Spleen (tissue), 11 donors: ENCODE results near the gene CEP44. TPM values are rescaled to one million over a fixed set of nuclear protein-coding genes. Genes with fewer than 3 reads are reported as not detected.

Experiments
- DNase-seq: peaks from one replicate; pipeline ENCODE4 v3.0.0-alpha.2; 2020
- H3K27ac ChIP-seq, 8 donors: fragments of 200-600 bp; sonication (generic) in 7 of 8; 1 replicate in 4 of 8; 2 replicates in 4 of 8; pipeline versions ENCODE4 v1.5.0 to v1.8.0; 2016 to 2021; ENCODE audit warnings: inconsistent platforms in 4 of 8, mild to moderate bottlenecking in 4 of 8, moderate library complexity in 1 of 8
- H3K27me3 ChIP-seq, 7 donors: fragments of 200-600 bp; sonication (generic) in 6 of 7; replicated peaks in 1 of 7; 1 replicate in 4 of 7; 2 replicates in 3 of 7; pipeline versions ENCODE4 v1.5.0 to v1.8.0; 2016 to 2021; ENCODE audit warnings: inconsistent platforms in 3 of 7, mild to moderate bottlenecking in 1 of 7
- H3K36me3 ChIP-seq, 6 donors: fragments of 200-600 bp; sonication (generic) in 5 of 6; 1 replicate in 4 of 6; 2 replicates in 2 of 6; pipeline versions ENCODE4 v1.5.0 to v1.8.0; 2016 to 2021; ENCODE audit warnings: inconsistent platforms in 2 of 6
- H3K4me1 ChIP-seq, 6 donors: fragments of 200-600 bp; sonication (generic) in 5 of 6; 1 replicate in 3 of 6; 2 replicates in 3 of 6; pipeline versions ENCODE4 v1.5.0 to v1.8.0; 2016 to 2021; ENCODE audit warnings: inconsistent platforms in 3 of 6
- H3K4me3 ChIP-seq, 8 donors: fragments of 200-600 bp; sonication (generic) in 7 of 8; 1 replicate in 4 of 8; 2 replicates in 4 of 8; pipeline versions ENCODE4 v1.5.0 to v1.8.0; 2016 to 2021; ENCODE audit warnings: inconsistent platforms in 4 of 8, mild to moderate bottlenecking in 4 of 8, moderate library complexity in 2 of 8
- H3K9me3 ChIP-seq, 8 donors: fragments of 200-600 bp; sonication (generic) in 7 of 8; 1 replicate in 4 of 8; 2 replicates in 4 of 8; pipeline versions ENCODE4 v1.5.0 to v1.8.0; 2016 to 2021; ENCODE audit warnings: inconsistent platforms in 4 of 8
- CTCF ChIP-seq, 11 experiments: fragments of 200-600 bp in 7 of 11; fragments of 450-650 bp in 4 of 11; sonication (generic) in 4 of 11; IDR thresholded peaks in 8 of 11; conservative IDR thresholded peaks in 3 of 11; 1 replicate in 7 of 11; 2 replicates in 4 of 11; pipeline versions ENCODE4 v1.4.0 to v1.8.0; 2016 to 2021; ENCODE audit warnings: antibody characterized with exemption in 11 of 11, inconsistent platforms in 4 of 11, mild to moderate bottlenecking in 1 of 11
- POLR2A ChIP-seq, 3 donors: fragments of 450-650 bp; IDR thresholded peaks; one replicate each; pipeline ENCODE4 v1.5.1; 2017; ENCODE audit warnings: antibody characterized with exemption in 3 of 3, mild to moderate bottlenecking in 1 of 3
- POLR2AphosphoS5 ChIP-seq, 3 donors: sonication (generic); formaldehyde crosslinking; IDR thresholded peaks; one replicate each; pipeline ENCODE4 v1.5.1; 2017; ENCODE audit warnings: antibody characterized with exemption in 3 of 3
- WGBS, 5 donors: extraction: QIAGEN DNeasy Blood & Tissue Kit in 3 of 5; methylation state at CpG; one replicate each; pipeline versions ENCODE4 v1.1.5 to v1.1.7; 2013 to 2018; 5-methylcytosine and 5-hydroxymethylcytosine counted together
- intact Hi-C: fragments of 100-400 bp; cut with DNase I; formaldehyde crosslinking; loops from one replicate; pipeline ENCODE4 v1.15.0; 2023; ENCODE audit warnings: low total_unique reads
- polyA plus RNA-seq, 3 donors: library from polyadenylated mRNA; stranded (reverse); fragments of 200-250 nt; gene quantifications; one replicate each; pipeline ENCODE4 v1.2.1, GENCODE V29; 2013
- total RNA-seq, 7 donors: library from RNA; depleted of rRNA in 3 of 7; stranded (reverse); fragments of >200 nt in 3 of 7; fragmentation: NEBNext Ultra II Directional in 4 of 7; extraction: Animal tissue kit (Norgen Biotek cat#: 25700) in 4 of 7; gene quantifications; one replicate each; pipeline versions ENCODE4 v1.1.0 to v1.2.1, GENCODE V29; 2016 to 2021
- donor health status: healthy with polysubstance abuse.
- donor health status: DM: no; HTN: no; CAD: no; lungs with moderate emphysema.
- donor health status: DM: no; HTN: no; CAD: no.
- donor health status: Bipolar disorder and iron deficiency.
- donor health status: healthy.
- donor health status: DM: no; HTN: no; CAD: no.
- donor health status: DM: yes; HTN: yes; CAD: no.

The CEP44 gene
- total and polyA plus RNA-seq, 10 donors = 5.6 to 27.7 (median 15.9) TPM

DNA sequence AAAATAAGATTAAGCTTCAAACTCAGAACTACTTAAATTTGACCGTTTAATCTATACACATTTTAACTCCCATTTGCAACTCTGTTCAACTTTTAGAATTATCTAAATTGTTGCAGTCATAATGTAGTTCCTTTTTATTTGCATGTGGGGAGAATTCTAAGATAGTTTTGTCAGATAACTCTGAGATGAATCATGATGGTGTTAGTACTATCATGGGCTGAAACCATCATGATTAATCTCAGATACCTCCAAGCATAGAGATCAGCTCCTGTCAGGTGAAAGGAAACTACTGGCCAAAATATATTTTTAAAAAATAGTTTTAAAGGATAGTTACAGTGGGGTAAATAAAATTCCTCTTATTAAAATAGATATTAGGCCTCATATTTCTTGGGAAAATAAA is 39.3 kb upstream of the CEP44 start:
- H3K4me3 ChIP-seq = no peak overlapping the region
- H3K27me3 ChIP-seq = no peaks in the 10 kb centered on the region
- no peaks in the 10 kb centered on the region for H3K9me3 ChIP-seq
- intact Hi-C loops = no loop called here
- 45 to 89% (median 83%) methylated on average over 1 of the region's 1 CpG for WGBS, 5 donors
- TF ChIP-seq CTCF (IDR thresholded peaks at IDR 0.05 in 8 of 11, conservative IDR thresholded peaks at IDR 0.05 in 3 of 11) (no peak), POLR2A (IDR thresholded peaks at IDR 0.05) (no peak), POLR2AphosphoS5 (IDR thresholded peaks at IDR 0.05) (no peak)
- peaks cover 0 to 19% (median 8%) of the 10 kb centered on the region in 6 donors for H3K36me3 ChIP-seq
- DNase-seq = no peak
- H3K4me1 ChIP-seq = peaks cover 0 to 9% (median 0%) of the 10 kb centered on the region in 6 donors
- no peak overlapping the region for H3K27ac ChIP-seq

- Histone ChIP-seq H3K27ac (no peak overlapping the region), H3K36me3 (peaks cover 0 to 10% (median 2%) of the 10 kb centered on the region in 6 donors), H3K4me1 (peaks cover 0 to 9% (median 0%) of the 10 kb centered on the region in 6 donors), H3K27me3 (no peaks in the 10 kb centered on the region), H3K9me3 (no peaks in the 10 kb centered on the region), H3K4me3 (no peak overlapping the region)
- intact Hi-C loops = no loop called here
- 92 to 100% (median 96%) methylated on average over 1 of the region's 1 CpG for WGBS, 5 donors
- no peak for DNase-seq
- TF ChIP-seq POLR2A (IDR thresholded peaks at IDR 0.05) (no peak), POLR2AphosphoS5 (IDR thresholded peaks at IDR 0.05) (no peak), CTCF (IDR thresholded peaks at IDR 0.05 in 8 of 11, conservative IDR thresholded peaks at IDR 0.05 in 3 of 11) (no peak)
Measured at GRCh38 chr4:174245714-174246113, 38.0 kb upstream of the CEP44 start.

GRCh38 chr4:174248407-174248806 is 35.3 kb upstream of the CEP44 start:
- H3K4me3 ChIP-seq = no peak overlapping the region
- H3K9me3 ChIP-seq = no peaks in the 10 kb centered on the region
- H3K4me1 ChIP-seq = peaks cover 0 to 9% (median 0%) of the 10 kb centered on the region in 6 donors
- 77 to 92% (median 86%) methylated on average over 1 of the region's 1 CpG for WGBS, 5 donors
- H3K36me3 ChIP-seq = peaks cover 0 to 10% (median 2%) of the 10 kb centered on the region in 6 donors
- no peak for DNase-seq
- TF ChIP-seq POLR2A (IDR thresholded peaks at IDR 0.05) (no peak), POLR2AphosphoS5 (IDR thresholded peaks at IDR 0.05) (no peak), CTCF (IDR thresholded peaks at IDR 0.05 in 8 of 11, conservative IDR thresholded peaks at IDR 0.05 in 3 of 11) (no peak)
- no peaks in the 10 kb centered on the region for H3K27me3 ChIP-seq
- H3K27ac ChIP-seq = no peak overlapping the region
- intact Hi-C loops = no loop called here

GRCh38 chr4:174252412-174252811 is 31.3 kb upstream of the CEP44 start:
- no peak overlapping the region for H3K27ac ChIP-seq
- H3K4me1 ChIP-seq = peaks cover 0 to 9% (median 0%) of the 10 kb centered on the region in 6 donors
- H3K36me3 ChIP-seq = peaks cover 0 to 38% (median 8%) of the 10 kb centered on the region in 6 donors
- no peak for TF ChIP-seq CTCF (IDR thresholded peaks at IDR 0.05 in 8 of 11, conservative IDR thresholded peaks at IDR 0.05 in 3 of 11)
- TF ChIP-seq POLR2A (IDR thresholded peaks at IDR 0.05) = no peak
- no peak for TF ChIP-seq POLR2AphosphoS5 (IDR thresholded peaks at IDR 0.05)
- H3K9me3 ChIP-seq = no peaks in the 10 kb centered on the region
- intact Hi-C loops = no loop called here
- no peak overlapping the region for H3K4me3 ChIP-seq
- H3K27me3 ChIP-seq = no peaks in the 10 kb centered on the region
- no peak for DNase-seq
- WGBS, 5 donors = 57 to 96% (median 82%) methylated on average over 2 of the region's 2 CpGs
